HPDE6-E6E7 (cell line): ENCODE measurements around the gene ACSL3.
A peak's percentile ranks its signal among the peaks of the same experiment; 100 is the strongest.

ENCODE experiments used
- DNase-seq: peaks from one replicate; pipeline ENCODE4 v3.0.0; 2011; ENCODE audit warnings: missing footprints; ENCODE audit errors: extremely low spot score

ACSL3 gene

GRCh38 chr2:222879604-222879933, 18.7 kb downstream of the ACSL3 start:
- no peak for DNase-seq

GRCh38 chr2:222882484-222882928, 21.7 kb downstream of the ACSL3 start:
- DNase-seq: no peak

DNA sequence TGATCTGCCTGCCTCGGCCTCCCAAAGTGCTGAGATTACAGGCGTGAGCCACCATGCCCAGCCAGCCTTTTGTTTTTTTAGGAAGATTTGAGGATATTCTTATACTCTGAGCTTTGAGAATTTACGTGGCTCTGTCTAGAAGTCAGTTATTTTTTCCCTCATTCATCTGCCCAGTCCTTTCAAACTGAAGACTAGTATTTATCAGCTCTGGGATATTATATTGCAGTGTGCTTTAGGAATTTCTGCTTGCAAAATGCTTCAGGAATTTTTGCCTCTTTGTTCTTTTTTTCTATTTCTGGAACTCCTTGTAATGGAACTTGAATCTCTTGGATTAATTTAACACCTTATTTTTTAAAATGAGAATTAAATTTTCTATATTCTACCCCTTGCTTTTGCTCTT, 22.6 kb downstream of the ACSL3 start:
- DNase-seq: no peak

DNA sequence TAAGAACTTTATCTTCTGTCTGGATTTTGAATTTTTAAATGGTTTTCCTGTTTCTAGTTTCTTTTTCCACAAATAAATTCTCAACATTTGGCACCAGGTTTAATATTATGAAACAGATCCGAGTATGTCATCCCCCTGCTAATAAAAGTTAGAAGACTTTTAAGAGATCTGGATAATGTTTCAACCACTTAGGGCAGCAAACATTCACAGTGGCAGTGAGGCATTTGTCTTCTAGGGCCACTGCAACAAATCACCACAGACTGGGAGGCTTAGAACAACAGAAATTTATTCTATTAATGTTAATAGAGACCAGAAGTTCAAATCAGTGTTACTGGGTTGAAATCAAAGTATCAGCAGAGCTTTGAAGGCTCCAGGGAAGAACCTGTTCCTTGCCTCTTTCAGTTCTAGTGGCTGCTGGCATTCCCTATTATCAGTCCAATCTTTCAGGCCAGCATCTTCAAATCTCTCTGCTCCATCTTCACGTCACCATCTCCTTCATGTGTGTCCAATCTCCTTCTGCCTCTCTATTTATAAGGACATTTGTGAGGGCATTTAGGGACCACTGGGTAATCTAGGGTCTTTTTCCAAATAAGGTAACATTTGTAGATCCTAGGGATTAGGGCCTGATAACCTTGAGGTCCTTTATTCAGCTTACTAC, 23.4 kb downstream of the ACSL3 start:
- DNase-seq: no peak

DNA sequence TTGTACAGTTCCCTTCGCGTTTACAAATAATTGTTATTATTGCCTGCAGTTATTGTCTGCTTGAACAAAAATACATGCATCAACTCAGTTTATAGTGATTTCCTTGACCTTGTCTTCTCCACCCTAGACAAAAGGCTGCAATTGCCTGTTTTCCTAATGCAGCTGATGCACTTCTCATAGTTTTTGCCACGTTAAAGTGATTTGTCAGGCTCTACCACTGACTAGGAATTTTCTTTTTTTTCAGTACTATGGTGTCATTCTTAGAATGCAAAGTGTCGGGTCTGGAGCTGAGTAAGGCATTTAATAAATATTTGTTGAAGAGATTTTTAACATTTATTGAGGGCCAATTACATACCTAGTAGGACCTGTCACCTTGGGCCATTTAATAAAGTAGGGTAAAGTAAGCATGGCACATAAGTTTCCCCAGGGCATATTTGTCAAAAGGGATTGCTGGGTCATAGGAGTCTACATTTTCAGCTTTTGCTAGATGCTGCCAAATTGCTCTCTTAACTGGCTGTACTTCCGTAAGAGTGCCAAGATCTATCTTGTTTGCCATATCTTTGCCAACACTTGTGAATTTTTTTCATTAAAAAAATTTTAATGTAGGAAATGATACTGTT, 24.1 kb downstream of the ACSL3 start:
- no peak for DNase-seq

- no peak for DNase-seq
Measured at GRCh38 chr2:222887124-222887523, 26.3 kb downstream of the ACSL3 start.

DNA sequence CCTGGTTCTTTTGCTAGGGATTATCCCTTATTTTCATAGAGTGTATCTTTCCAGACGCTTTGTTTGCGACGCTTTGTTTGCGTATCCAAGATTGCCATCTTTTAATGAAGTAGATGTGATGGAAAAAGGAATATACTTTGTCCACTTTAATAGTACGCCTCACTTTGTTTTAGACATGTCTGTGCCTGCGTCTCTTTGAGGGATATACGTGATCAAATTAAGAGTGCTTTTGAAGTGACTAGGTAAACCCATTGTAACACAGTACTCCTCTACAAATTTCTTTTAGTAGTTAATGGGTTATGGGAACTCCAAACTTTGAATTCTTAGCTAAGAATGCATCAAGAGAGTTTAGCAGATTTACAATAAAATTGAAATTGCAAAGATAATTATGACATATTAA, 27.9 kb downstream of the ACSL3 start:
- no peak for DNase-seq

- DNase-seq: no peak
Measured at GRCh38 chr2:222891890-222892289, 31.1 kb downstream of the ACSL3 start.

DNA sequence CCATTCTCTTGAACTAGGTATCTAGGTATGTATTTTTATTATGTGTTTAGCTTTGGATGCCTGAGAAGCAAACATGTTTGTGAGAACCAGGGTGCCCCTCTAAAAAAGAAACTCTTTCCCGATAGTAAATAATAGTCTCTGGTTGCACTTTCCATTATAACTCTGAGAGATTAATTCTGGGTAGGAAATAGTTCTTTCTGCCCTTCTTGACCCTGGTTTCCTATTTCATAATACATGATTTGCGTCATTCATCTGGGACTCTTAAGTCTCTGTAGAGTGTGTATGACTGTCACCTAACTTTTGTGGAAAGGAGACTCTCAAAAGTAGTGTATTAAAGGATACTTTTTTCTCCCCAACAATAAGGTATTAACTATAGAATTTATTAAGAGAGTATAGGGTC, 31.5 kb downstream of the ACSL3 start:
- no peak for DNase-seq

- no peak for DNase-seq
Measured at GRCh38 chr2:222892761-222893160, 31.9 kb downstream of the ACSL3 start.

- DNase-seq: no peak
Measured at GRCh38 chr2:222893716-222894115, 32.9 kb downstream of the ACSL3 start.

- no peak for DNase-seq
Measured at GRCh38 chr2:222895144-222895543, 34.3 kb downstream of the ACSL3 start.

- no peak for DNase-seq
Measured at GRCh38 chr2:222897898-222898297, 37.1 kb downstream of the ACSL3 start.

GRCh38 chr2:222899413-222900181, 38.8 kb downstream of the ACSL3 start:
- DNase-seq: no peak

GRCh38 chr2:222900354-222900753, 39.5 kb downstream of the ACSL3 start:
- no peak for DNase-seq

- no peak for DNase-seq
Measured at GRCh38 chr2:222902660-222903059, 41.8 kb downstream of the ACSL3 start.

GRCh38 chr2:222903234-222904220, 42.7 kb downstream of the ACSL3 start:
- peak; percentile 33 for DNase-seq

DNA sequence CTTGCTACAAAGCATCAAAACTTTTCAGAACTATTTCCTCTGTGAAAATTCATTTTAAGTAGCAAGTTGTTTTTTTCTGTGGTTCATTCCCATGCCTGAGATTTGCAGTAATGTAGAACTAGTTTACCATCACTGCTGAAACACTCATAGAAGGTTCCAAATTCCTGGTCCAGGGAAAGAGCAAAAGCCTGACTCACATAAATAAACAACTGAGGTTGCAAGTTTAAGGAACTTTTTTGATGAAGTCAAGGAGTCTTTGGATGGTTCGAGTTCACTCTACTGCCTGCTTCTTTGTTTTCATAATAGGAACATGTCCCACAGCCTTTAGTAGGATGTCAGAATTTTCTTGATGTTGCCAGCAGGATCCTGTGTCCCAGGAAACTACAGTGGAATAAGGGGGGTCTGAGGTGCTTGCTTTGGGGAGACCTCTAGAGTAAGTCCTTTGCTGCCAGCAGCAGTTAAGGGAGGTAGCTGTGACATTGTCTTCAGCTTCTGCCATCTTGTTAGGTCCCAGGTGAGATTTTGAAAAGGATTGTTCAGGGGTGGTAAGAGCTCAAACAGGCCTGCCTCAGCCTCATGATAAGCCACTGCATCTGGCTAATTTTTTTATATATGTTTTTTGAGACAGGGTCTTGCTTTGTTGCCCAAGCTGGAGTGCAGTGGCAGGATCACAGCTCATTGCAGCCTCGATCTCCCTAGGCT, 43.9 kb downstream of the ACSL3 start:
- DNase-seq: no peak

DNA sequence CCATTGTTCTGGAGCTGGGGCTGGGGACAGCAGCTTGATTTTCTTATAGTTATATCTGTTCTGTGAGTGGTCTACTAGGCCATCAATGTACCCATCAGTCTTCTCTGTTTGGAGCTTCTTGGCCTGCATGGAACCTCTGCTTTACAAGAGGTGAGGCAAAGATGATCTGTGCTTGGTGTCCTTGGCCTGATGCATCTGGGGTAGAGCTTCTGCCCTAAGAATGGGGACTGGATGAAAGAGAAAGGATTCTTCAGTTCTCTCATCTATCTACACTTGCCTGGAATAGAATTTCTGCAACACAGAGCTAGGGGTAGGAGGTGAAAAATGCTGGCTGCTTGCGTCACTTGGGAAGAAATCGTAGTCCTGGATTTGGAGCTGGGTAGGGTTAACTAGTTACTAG, 46.2 kb downstream of the ACSL3 start:
- no peak for DNase-seq

GRCh38 chr2:222907790-222908441, 47.1 kb downstream of the ACSL3 start:
- DNase-seq: no peak

GRCh38 chr2:222909286-222909685, 48.5 kb downstream of the ACSL3 start:
- DNase-seq: no peak
